Endometrial microvascular endothelial cells (primary cell): ENCODE measurements around the gene FGF10. TPM values are rescaled to one million over a fixed set of nuclear protein-coding genes. Genes with fewer than 3 reads are reported as not detected.

Source experiments
- in situ Hi-C: cut with HindIII; loops from 2 replicates; pipeline ENCODE4 v1.10.0; 2017; ENCODE audit warnings: low sequenced_read_pairs, low pct_unique_long_range_greater_than_20kb; ENCODE audit errors: inconsistent ontology term
- total RNA-seq: library from RNA; depleted of rRNA; stranded (reverse); fragments of >200 nt; gene quantifications from one replicate; pipeline ENCODE4 v1.2.3, GENCODE V29; 2015; ENCODE audit errors: inconsistent ontology term

FGF10 gene
- total RNA-seq, 1 donor from 2014 or later: not detected

- in situ Hi-C loops: no loop called here
These were observed 27.7 kb downstream of the FGF10 start for GRCh38 chr5:44361342-44362001.

- in situ Hi-C loops: no loop called here
These were observed 28.3 kb downstream of the FGF10 start for GRCh38 chr5:44360919-44361318.

- in situ Hi-C loops: no loop called here
These were observed 30.8 kb downstream of the FGF10 start for GRCh38 chr5:44358421-44358820.

GRCh38 chr5:44356231-44356630, 33.0 kb downstream of the FGF10 start:
- in situ Hi-C loops: no loop called here

GRCh38 chr5:44345871-44346270, 43.3 kb downstream of the FGF10 start:
- in situ Hi-C loops: no loop called here

GRCh38 chr5:44336708-44337107, 52.5 kb downstream of the FGF10 start:
- in situ Hi-C loops: no loop called here

- in situ Hi-C loops: no loop called here
These were observed 54.6 kb downstream of the FGF10 start for GRCh38 chr5:44334622-44335021.

- in situ Hi-C loops: no loop called here
These were observed 56.8 kb downstream of the FGF10 start for GRCh38 chr5:44332285-44332971.

- in situ Hi-C loops: no loop called here
These were observed 57.7 kb downstream of the FGF10 start for GRCh38 chr5:44331471-44332050.

- in situ Hi-C loops: no loop called here
These were observed 59.5 kb downstream of the FGF10 start for GRCh38 chr5:44329716-44330115.

GRCh38 chr5:44321144-44321725, 68.0 kb downstream of the FGF10 start:
- in situ Hi-C loops: no loop called here

- in situ Hi-C loops: no loop called here
These were observed 69.0 kb downstream of the FGF10 start for GRCh38 chr5:44320188-44320587.

- in situ Hi-C loops: no loop called here
These were observed 70.3 kb downstream of the FGF10 start for GRCh38 chr5:44318883-44319282.

- in situ Hi-C loops: no loop called here
These were observed 76.8 kb downstream of the FGF10 start for GRCh38 chr5:44312374-44312773.

GRCh38 chr5:44300551-44300950, 88.7 kb downstream of the FGF10 start:
- in situ Hi-C loops: no loop called here

- in situ Hi-C loops: no loop called here
These were observed 89.8 kb downstream of the FGF10 start for GRCh38 chr5:44299394-44299793.

GRCh38 chr5:44294516-44294915, 94.7 kb downstream of the FGF10 start:
- in situ Hi-C loops: no loop called here

GRCh38 chr5:44292736-44293135, 96.5 kb downstream of the FGF10 start:
- in situ Hi-C loops: no loop called here

- in situ Hi-C loops: no loop called here
These were observed 110.8 kb downstream of the FGF10 start for GRCh38 chr5:44278469-44278868.

GRCh38 chr5:44275908-44276307, 113.3 kb downstream of the FGF10 start:
- in situ Hi-C loops: no loop called here
